Keratinocyte (primary cell): ENCODE measurements around the gene ADAM12. TPM values are rescaled to one million over a fixed set of nuclear protein-coding genes. Genes with fewer than 3 reads are reported as not detected.

Experiments
- DNase-seq: peaks from one replicate; pipeline ENCODE4 v3.0.0-alpha.2; 2011; ENCODE audit warnings: low read depth, missing footprints, low spot score
- FAIRE-seq: peaks from 2 replicates; lab custom pipeline; 2011; peaks lifted over from hg19 to GRCh38; lab: Jason Lieb, UNC
- H2AFZ ChIP-seq: 2 replicates; pipeline ENCODE4 v1.6.0; 2012; ENCODE audit warnings: low read length, control low read depth, inconsistent platforms; ENCODE audit not compliant: control insufficient read depth
- H3K27ac ChIP-seq: 2 replicates; pipeline ENCODE4 v1.5.1; 2011; ENCODE audit warnings: low read length; ENCODE audit not compliant: control insufficient read depth, insufficient read depth
- H3K27me3 ChIP-seq: 3 replicates; pipeline ENCODE4 v1.6.0; 2011; ENCODE audit warnings: low read length; ENCODE audit not compliant: control insufficient read depth, insufficient read depth; ENCODE audit errors: extremely low read depth
- H3K36me3 ChIP-seq, 2 experiments: 2 replicates in 1 of 2; 3 replicates in 1 of 2; pipeline ENCODE4 v1.5.1; 2011; ENCODE audit warnings: low read length in 2 of 2, mild to moderate bottlenecking in 1 of 2; ENCODE audit not compliant: control insufficient read depth in 2 of 2, insufficient read depth in 2 of 2; ENCODE audit errors: extremely low read depth in 1 of 2
- H3K4me1 ChIP-seq: 3 replicates; pipeline ENCODE4 v1.5.1; 2011; ENCODE audit warnings: low read length; ENCODE audit not compliant: control insufficient read depth, insufficient read depth; ENCODE audit errors: extremely low read depth
- H3K4me2 ChIP-seq: 3 replicates; pipeline ENCODE4 v1.6.0; 2011; ENCODE audit warnings: low read depth, low read length; ENCODE audit not compliant: control insufficient read depth, insufficient read depth; ENCODE audit errors: extremely low read depth
- H3K4me3 ChIP-seq, 3 experiments: fragments of 200-600 bp in 1 of 3; sonication (generic) in 1 of 3; 2 replicates in 2 of 3; 3 replicates in 1 of 3; pipeline ENCODE4 v1.5.1; 2011 to 2016; ENCODE audit warnings: low read length in 3 of 3, mild to moderate bottlenecking in 3 of 3, control low read depth in 2 of 3, inconsistent platforms in 1 of 3, low read depth in 1 of 3, mixed read lengths in 1 of 3, mixed run types in 1 of 3, moderate library complexity in 1 of 3; ENCODE audit not compliant: control insufficient read depth in 2 of 3, insufficient read depth in 2 of 3; ENCODE audit errors: extremely low read depth in 1 of 3
- H3K79me2 ChIP-seq: 2 replicates; pipeline ENCODE4 v1.6.0; 2012; ENCODE audit warnings: low read length; ENCODE audit not compliant: control insufficient read depth, insufficient read depth
- H3K9ac ChIP-seq: 3 replicates; pipeline ENCODE4 v1.6.0; 2011; ENCODE audit warnings: low read length; ENCODE audit not compliant: control insufficient read depth, insufficient read depth; ENCODE audit errors: extremely low read depth
- H3K9me1 ChIP-seq: 3 replicates; pipeline ENCODE4 v1.6.0; 2011; ENCODE audit warnings: low read length; ENCODE audit not compliant: control insufficient read depth, insufficient read depth; ENCODE audit errors: extremely low read depth
- H3K9me3 ChIP-seq: 2 replicates; pipeline ENCODE4 v1.5.1; 2012; ENCODE audit warnings: low read depth, low read length; ENCODE audit not compliant: control insufficient read depth
- H4K20me1 ChIP-seq: 3 replicates; pipeline ENCODE4 v1.6.0; 2011; ENCODE audit warnings: low read length; ENCODE audit not compliant: control insufficient read depth, insufficient read depth; ENCODE audit errors: extremely low read depth
- CTCF ChIP-seq, 3 experiments: IDR thresholded peaks in 1 of 3; conservative IDR thresholded peaks in 1 of 3; optimal IDR thresholded peaks in 1 of 3; 2 replicates in 2 of 3; 3 replicates in 1 of 3; pipeline versions ENCODE3 to v1.5.1; 2011; ENCODE audit warnings: low read length in 3 of 3, mild to moderate bottlenecking in 3 of 3, moderate library complexity in 2 of 3, control low read depth in 1 of 3, inconsistent platforms in 1 of 3; ENCODE audit not compliant: insufficient read depth in 2 of 3; ENCODE audit errors: extremely low read depth in 1 of 3
- EZH2 ChIP-seq: IDR thresholded peaks from one replicate; pipeline ENCODE4 v1.6.1; 2012; ENCODE audit warnings: inconsistent platforms, mild to moderate bottlenecking, low read length, moderate library complexity
- dilution Hi-C: fragments of 300-500 bp; cut with MboI; formaldehyde crosslinking; loops from one replicate; pipeline ENCODE4 v1.7.0; 2020; ENCODE audit warnings: low sequenced_read_pairs; ENCODE audit not compliant: extremely low pct_ligation_motif_present
- polyA plus RNA-seq, 5 experiments: library from polyadenylated mRNA; depleted of rRNA in 3 of 5; stranded (reverse) in 3 of 5; stranded (forward) in 1 of 5; unstranded in 1 of 5; fragments of >200 nt; gene quantifications; 1 replicate in 1 of 5; 2 replicates in 3 of 5; 3 replicates in 1 of 5; pipeline versions ENCODE4 v1.2.1 to v1.2.3, GENCODE V29; 2011 to 2012; ENCODE audit warnings: missing spikeins in 2 of 5, low read depth in 1 of 5, low replicate concordance in 1 of 5

Gene ADAM12
- polyA plus RNA-seq, 1 donor (not counting 4 experiments of a cell fraction or from before 2014, with no cell fraction given) = 0.07 TPM

- FAIRE-seq (no peak), DNase-seq (no peak)
Measured at GRCh38 chr10:126278851-126279250, 109.4 kb downstream of the ADAM12 start.

GRCh38 chr10:126277181-126277580 is 111.1 kb downstream of the ADAM12 start:
- Histone ChIP-seq H3K27ac (no peak overlapping the region), H3K4me1 (no peaks in the 10 kb centered on the region), H3K9me3 (no peaks in the 10 kb centered on the region), H4K20me1 (no peaks in the 10 kb centered on the region), H3K27me3 (no peaks in the 10 kb centered on the region), H2AFZ (no peak overlapping the region), H3K9me1 (no peaks in the 10 kb centered on the region), H3K4me2 (no peak overlapping the region), H3K4me3 (no peak overlapping the region), H3K36me3 (no peaks in the 10 kb centered on the region), H3K79me2 (no peaks in the 10 kb centered on the region), H3K9ac (no peak overlapping the region)
- DNase-seq = no peak
- dilution Hi-C loops = no loop called here
- FAIRE-seq = no peak
- no peak for TF ChIP-seq EZH2
- TF ChIP-seq CTCF (optimal IDR thresholded peaks at IDR 0.05 in 1 of 3, IDR thresholded peaks at IDR 0.05 in 1 of 3, conservative IDR thresholded peaks at IDR 0.05 in 1 of 3; ENCODE audit: extremely low read depth in 1 of 3, insufficient read depth in 2 of 3, low read length in 3 of 3) = no peak

More at GRCh38 chr10:126278851-126279250, 109.4 kb downstream of the ADAM12 start:
- no peak overlapping the region for H3K4me2 ChIP-seq
- H4K20me1 ChIP-seq = no peaks in the 10 kb centered on the region
- no peaks in the 10 kb centered on the region for H3K9me1 ChIP-seq
- H3K4me1 ChIP-seq = no peaks in the 10 kb centered on the region
- no peak overlapping the region for H2AFZ ChIP-seq
- H3K79me2 ChIP-seq = no peaks in the 10 kb centered on the region
- no peaks in the 10 kb centered on the region for H3K27me3 ChIP-seq
- H3K9me3 ChIP-seq = no peaks in the 10 kb centered on the region
- TF ChIP-seq CTCF (optimal IDR thresholded peaks at IDR 0.05 in 1 of 3, IDR thresholded peaks at IDR 0.05 in 1 of 3, conservative IDR thresholded peaks at IDR 0.05 in 1 of 3; ENCODE audit: extremely low read depth in 1 of 3, insufficient read depth in 2 of 3, low read length in 3 of 3) = no peak
- no peak for TF ChIP-seq EZH2
- no peak overlapping the region for H3K9ac ChIP-seq
- H3K36me3 ChIP-seq = no peaks in the 10 kb centered on the region
- no peak overlapping the region for H3K27ac ChIP-seq
- H3K4me3 ChIP-seq = no peak overlapping the region
- dilution Hi-C loops = no loop called here
